Measurements from ENCODE around the gene SGF29.
"Not testable (repeated sequence)": the region's sequence is repeated elsewhere in the genome, so short reads cannot be mapped to it uniquely, and the experiment has no call there.

Gene SGF29

GRCh38 chr16:28569021-28569420, 15.3 kb downstream of the SGF29 start:
- DNase-seq = no peak

- no peak for DNase-seq
Measured at GRCh38 chr16:28569968-28570752, 16.4 kb downstream of the SGF29 start.

- DNase-seq = no peak
Measured at GRCh38 chr16:28572696-28573510, 19.2 kb downstream of the SGF29 start.

- no peak for DNase-seq
Measured at GRCh38 chr16:28573738-28574718, 20.3 kb downstream of the SGF29 start.

GRCh38 chr16:28574925-28575324, 21.2 kb downstream of the SGF29 start:
- no peak for DNase-seq

GRCh38 chr16:28575446-28576109, 21.9 kb downstream of the SGF29 start:
- no peak for DNase-seq

- no peak for DNase-seq
Measured at GRCh38 chr16:28580726-28581315, 27.1 kb downstream of the SGF29 start.

- DNase-seq = no peak
Measured at GRCh38 chr16:28585674-28586073, 32.0 kb downstream of the SGF29 start.

GRCh38 chr16:28586466-28586865, 32.7 kb downstream of the SGF29 start:
- no peak for DNase-seq

GRCh38 chr16:28587386-28587785, 33.7 kb downstream of the SGF29 start:
- DNase-seq = no peak

GRCh38 chr16:28589069-28589468, 35.3 kb downstream of the SGF29 start:
- DNase-seq = no peak

- no peak for DNase-seq
Measured at GRCh38 chr16:28589930-28590329, 36.2 kb downstream of the SGF29 start.

GRCh38 chr16:28590384-28591340, 36.9 kb downstream of the SGF29 start:
- DNase-seq = no peak

- no peak for DNase-seq
Measured at GRCh38 chr16:28591355-28591754, 37.6 kb downstream of the SGF29 start.

GRCh38 chr16:28592511-28592910, 38.8 kb downstream of the SGF29 start:
- DNase-seq = no peak

GRCh38 chr16:28592979-28593553, 39.3 kb downstream of the SGF29 start:
- DNase-seq = no peak

GRCh38 chr16:28595451-28595850, 41.7 kb downstream of the SGF29 start:
- DNase-seq = not testable (repeated sequence)

GRCh38 chr16:28596115-28596630, 42.5 kb downstream of the SGF29 start:
- no peak for DNase-seq

- no peak for DNase-seq
Measured at GRCh38 chr16:28596840-28597691, 43.3 kb downstream of the SGF29 start, which contains the start of gene SULT1A2. SULT1A2 (minus strand) TSS chr16:28597050; CDS start chr16:28595930, 1,120 bp downstream.
